22Rv1 (cell line): ENCODE data around the gene MRPS22.

Experiments used
- ZFX ChIP-seq: fragments of 450-650 bp; IDR thresholded peaks from 2 replicates; pipeline ENCODE4 v1.6.1; 2017; ENCODE audit warnings: antibody characterized with exemption, borderline replicate concordance
- TF ChIP-seq, protein P1 (sequence below): fragments of 450-650 bp; IDR thresholded peaks from 2 replicates; pipeline ENCODE4 v1.5.1; 2017; ENCODE audit warnings: mild to moderate bottlenecking

DNA sequence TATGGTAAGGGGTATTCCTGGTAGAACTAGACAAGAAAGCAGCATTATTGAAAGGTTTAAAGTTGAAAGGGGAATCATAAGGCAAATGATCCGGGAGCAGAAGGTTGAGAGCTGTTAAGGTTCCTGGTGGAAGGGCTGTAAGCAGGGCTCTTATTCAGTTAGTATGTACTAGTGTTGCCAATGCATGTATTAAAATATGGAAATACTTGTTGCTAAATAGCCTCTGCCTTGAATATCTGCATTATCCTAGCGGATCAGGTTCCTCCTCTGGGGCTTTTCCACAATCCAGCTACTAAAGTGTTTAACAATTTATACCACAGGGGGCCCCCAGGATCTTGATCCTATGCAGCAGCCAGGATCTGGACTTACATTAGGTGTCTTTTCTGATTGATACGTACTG, 52.9 kb downstream of the MRPS22 start:
- TF ChIP-seq, protein P1, sequence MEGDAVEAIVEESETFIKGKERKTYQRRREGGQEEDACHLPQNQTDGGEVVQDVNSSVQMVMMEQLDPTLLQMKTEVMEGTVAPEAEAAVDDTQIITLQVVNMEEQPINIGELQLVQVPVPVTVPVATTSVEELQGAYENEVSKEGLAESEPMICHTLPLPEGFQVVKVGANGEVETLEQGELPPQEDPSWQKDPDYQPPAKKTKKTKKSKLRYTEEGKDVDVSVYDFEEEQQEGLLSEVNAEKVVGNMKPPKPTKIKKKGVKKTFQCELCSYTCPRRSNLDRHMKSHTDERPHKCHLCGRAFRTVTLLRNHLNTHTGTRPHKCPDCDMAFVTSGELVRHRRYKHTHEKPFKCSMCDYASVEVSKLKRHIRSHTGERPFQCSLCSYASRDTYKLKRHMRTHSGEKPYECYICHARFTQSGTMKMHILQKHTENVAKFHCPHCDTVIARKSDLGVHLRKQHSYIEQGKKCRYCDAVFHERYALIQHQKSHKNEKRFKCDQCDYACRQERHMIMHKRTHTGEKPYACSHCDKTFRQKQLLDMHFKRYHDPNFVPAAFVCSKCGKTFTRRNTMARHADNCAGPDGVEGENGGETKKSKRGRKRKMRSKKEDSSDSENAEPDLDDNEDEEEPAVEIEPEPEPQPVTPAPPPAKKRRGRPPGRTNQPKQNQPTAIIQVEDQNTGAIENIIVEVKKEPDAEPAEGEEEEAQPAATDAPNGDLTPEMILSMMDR: no peak
- no peak for TF ChIP-seq ZFX
